A549 (cell line): ENCODE results near the gene TDRD1. TPM values are rescaled to one million over a fixed set of nuclear protein-coding genes. Genes with fewer than 3 reads are reported as not detected.

Experiments
- ATAC-seq, 2 experiments: fragments of 200-7000 bp in 1 of 2; fragments of >200 bp in 1 of 2; cut with Nextera tagmentation in 1 of 2; cut with Tn5 transposase in 1 of 2; 3 replicates each; pipeline versions ENCODE4 v1.8.0 to v1.9.1; 2018 to 2020; ENCODE audit warnings: mild to moderate bottlenecking in 1 of 2, moderate library complexity in 1 of 2
- CTCF ChIA-PET: fragments of 300-600 bp; sonication (Branson Sonifier 250); formaldehyde crosslinking; extraction: SDS; loops from one replicate; lab custom pipeline; 2021; ENCODE audit warnings: antibody characterized with exemption, inconsistent platforms; lab: Yijun Ruan, JAX
- POLR2A ChIA-PET: fragments of 350-600 bp; formaldehyde crosslinking; extraction: SDS; loops from one replicate; lab custom pipeline; 2021; ENCODE audit warnings: antibody characterized with exemption, inconsistent platforms; lab: Yijun Ruan, JAX
- DNase-seq, 2 experiments: peaks; one replicate each; pipeline versions ENCODE4 v3.0.0 to v3.0.0-alpha.2; 2011 to 2016; ENCODE audit warnings: low read depth in 1 of 2, low spot score in 1 of 2
- FAIRE-seq: peaks from 2 replicates; lab custom pipeline; 2011; peaks lifted over from hg19 to GRCh38; lab: Jason Lieb, UNC
- H3K27ac ChIP-seq, 2 experiments: fragments of >200 bp; sonication (Bioruptor Twin); formaldehyde crosslinking; 3 replicates each; pipeline ENCODE4 v1.5.1; 2016 to 2017
- H3K4me1 ChIP-seq: fragments of >200 bp; sonication (Bioruptor Twin); formaldehyde crosslinking; 3 replicates; pipeline ENCODE4 v1.6.1; 2016
- H3K4me2 ChIP-seq: fragments of >200 bp; sonication (Bioruptor Twin); formaldehyde crosslinking; 3 replicates; pipeline ENCODE4 v1.6.1; 2016
- H3K4me3 ChIP-seq: fragments of >200 bp; sonication (Bioruptor Twin); formaldehyde crosslinking; 3 replicates; pipeline ENCODE4 v1.5.1; 2016
- H3K9me3 ChIP-seq: fragments of >200 bp; sonication (Bioruptor Twin); formaldehyde crosslinking; 3 replicates; pipeline ENCODE4 v1.6.1; 2016
- CEBPB ChIP-seq, 2 experiments: fragments of >200 bp in 1 of 2; sonication (Bioruptor Twin) in 1 of 2; formaldehyde crosslinking in 1 of 2; IDR thresholded peaks; 2 replicates each; pipeline ENCODE4 v1.6.1; 2012 to 2016
- CTCF ChIP-seq: fragments of >200 bp; sonication (Bioruptor Twin); formaldehyde crosslinking; IDR thresholded peaks from 3 replicates; pipeline ENCODE4 v1.5.1; 2016
- E2F6 ChIP-seq: IDR thresholded peaks from 2 replicates; pipeline ENCODE4 v1.6.1; 2012; ENCODE audit warnings: low read depth, borderline replicate concordance
- EHF ChIP-seq: fragments of 250-450 bp; sonication (Bioruptor Pico); IDR thresholded peaks from 2 replicates; pipeline ENCODE4 v1.5.0; 2020; ENCODE audit warnings: mild to moderate bottlenecking
- ELK1 ChIP-seq: fragments of 150-350 bp; IDR thresholded peaks from 2 replicates; pipeline ENCODE4 v1.6.1; 2014; ENCODE audit warnings: low read depth, mild to moderate bottlenecking, low read length
- ESRRA ChIP-seq: fragments of 150-350 bp; IDR thresholded peaks from 2 replicates; pipeline ENCODE4 v1.6.1; 2014; ENCODE audit warnings: mild to moderate bottlenecking, low read length, borderline replicate concordance
- GATA3 ChIP-seq: IDR thresholded peaks from 2 replicates; pipeline ENCODE4 v1.6.1; 2012; ENCODE audit warnings: borderline replicate concordance
- HDAC2 ChIP-seq: fragments of 200-600 bp; sonication (generic); IDR thresholded peaks from 2 replicates; pipeline ENCODE4 v1.6.1; 2016
- HOXA7 ChIP-seq: fragments of 250-450 bp; sonication (Bioruptor Pico); IDR thresholded peaks from 2 replicates; pipeline ENCODE4 v1.5.0; 2020; ENCODE audit warnings: mild to moderate bottlenecking, moderate library complexity
- HOXB5 ChIP-seq: fragments of 250-450 bp; sonication (Bioruptor Pico); IDR thresholded peaks from 2 replicates; pipeline ENCODE4 v1.5.0; 2020; ENCODE audit warnings: mild to moderate bottlenecking, moderate library complexity
- KDM1A ChIP-seq: fragments of 200-600 bp; sonication (generic); IDR thresholded peaks from 2 replicates; pipeline ENCODE4 v1.6.1; 2016; ENCODE audit warnings: low read depth, mild to moderate bottlenecking
- KDM5A ChIP-seq: fragments of 200-600 bp; sonication (generic); IDR thresholded peaks from 2 replicates; pipeline ENCODE4 v1.6.1; 2016; ENCODE audit warnings: antibody characterized with exemption, mild to moderate bottlenecking
- NFE2L2 ChIP-seq: fragments of 150-350 bp; conservative IDR thresholded peaks from 2 replicates; pipeline ENCODE4 v1.6.1; 2014; ENCODE audit warnings: low read length
- PBX3 ChIP-seq: IDR thresholded peaks from 2 replicates; pipeline ENCODE4 v1.6.1; 2012
- RCOR1 ChIP-seq: fragments of 150-350 bp; IDR thresholded peaks from 2 replicates; pipeline ENCODE4 v1.6.1; 2014; ENCODE audit warnings: antibody characterized with exemption, low read length, low read depth
- SMC3 ChIP-seq: fragments of >200 bp; sonication (Bioruptor Twin); formaldehyde crosslinking; IDR thresholded peaks from 3 replicates; pipeline ENCODE4 v1.6.1; 2018; ENCODE audit warnings: inconsistent platforms
- SREBF2 ChIP-seq: fragments of 450-650 bp; IDR thresholded peaks from 2 replicates; pipeline ENCODE4 v1.6.1; 2014; ENCODE audit warnings: mild to moderate bottlenecking, moderate library complexity
- TP53 ChIP-seq: fragments of 250-450 bp; sonication (Bioruptor Pico); IDR thresholded peaks from 2 replicates; pipeline ENCODE4 v1.5.0; 2021; ENCODE audit warnings: mild to moderate bottlenecking, moderate library complexity
- WGBS: methylation state at CpG from one replicate; pipeline ENCODE4 v1.1.6; 2017; ENCODE audit errors: missing lambda C conversion rate; 5-methylcytosine and 5-hydroxymethylcytosine counted together
- polyA plus RNA-seq, 4 experiments: library from polyadenylated mRNA; depleted of rRNA in 3 of 4; stranded (reverse); fragments of >200 nt; fragmentation: RNase III in 1 of 4; extraction: RNeasy Plus Mini Kit Qiagen cat#74134 plus additional on column Dnase treatment in 1 of 4; gene quantifications; 2 replicates in 3 of 4; 3 replicates in 1 of 4; pipeline ENCODE4 v1.2.3, GENCODE V29; 2011 to 2017
- TF ChIP-seq, protein P1 (sequence below): IDR thresholded peaks from 2 replicates; pipeline ENCODE4 v1.6.1; 2012
- TF ChIP-seq, protein P2 (sequence below): fragments of >200 bp; sonication (Bioruptor Twin); formaldehyde crosslinking; IDR thresholded peaks from 2 replicates; pipeline ENCODE4 v1.6.1; 2016

TDRD1 gene
- polyA plus RNA-seq, 2 of the 4 experiments (the other 2 are of a cell fraction) = not detected

GRCh38 chr10:114256008-114256765 is 77.0 kb downstream of the TDRD1 start:
- TF ChIP-seq HDAC2 (no peak), KDM5A (no peak), CTCF (no peak), CEBPB (IDR thresholded peaks at IDR 0.05) (no peak), GATA3 (no peak)
- FAIRE-seq = no peak
- Histone ChIP-seq H3K4me3 (no peak overlapping the region), H3K4me2 (no peak overlapping the region), H3K9me3 (no peaks in the 10 kb centered on the region), H3K27ac (no peak overlapping the region), H3K4me1 (no peaks in the 10 kb centered on the region)
- POLR2A ChIA-PET = no interaction called here
- CTCF ChIA-PET = no interaction called here
- DNase-seq = no peak
- WGBS = 66% methylated on average over 12 of the region's 12 CpGs
- ATAC-seq = no peak

GRCh38 chr10:114256822-114257221 is 77.7 kb downstream of the TDRD1 start:
- H3K4me3 ChIP-seq = no peak overlapping the region
- ChIA-PET CTCF (interaction anchor here (0.7 kb wide), 1 partner anchor 27 kb away, joined by 3 read pairs; no protein-coding TSS in a partner anchor), POLR2A (no interaction called here)
- 52% methylated on average over 3 of the region's 3 CpGs for WGBS
- no peaks in the 10 kb centered on the region for H3K4me1 ChIP-seq
- no peak for DNase-seq
- no peak for ATAC-seq
- no peak overlapping the region for H3K4me2 ChIP-seq
- no peak overlapping the region for H3K27ac ChIP-seq
- FAIRE-seq = no peak
- no peaks in the 10 kb centered on the region for H3K9me3 ChIP-seq
- no peak for TF ChIP-seq HDAC2
- TF ChIP-seq, all 56 proteins: peak for 0

DNA sequence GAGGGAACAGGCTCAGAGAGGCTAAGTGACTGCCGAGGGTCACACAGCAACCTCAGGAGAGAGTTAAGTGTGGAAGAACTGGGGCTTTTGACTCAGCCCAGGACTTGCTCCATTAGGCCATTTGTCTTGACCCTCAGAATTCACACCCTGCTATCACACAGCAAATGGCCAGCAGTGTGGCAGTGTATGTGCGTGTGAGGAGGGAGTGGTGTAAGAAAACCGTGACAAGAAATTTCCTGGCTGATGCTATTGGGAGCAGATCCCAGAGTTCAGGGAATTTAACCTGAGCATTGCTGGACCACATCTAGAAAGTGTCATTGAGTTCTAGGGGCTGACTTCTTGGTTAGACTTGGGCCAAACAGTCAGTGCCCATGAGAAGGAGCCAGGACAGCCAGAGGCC is 78.3 kb downstream of the TDRD1 start:
- no peak for ATAC-seq
- H3K9me3 ChIP-seq = no peaks in the 10 kb centered on the region
- H3K4me3 ChIP-seq = no peak overlapping the region
- DNase-seq = no peak
- H3K27ac ChIP-seq = no peak overlapping the region
- WGBS = 71% methylated on average over 3 of the region's 3 CpGs
- H3K4me2 ChIP-seq = no peak overlapping the region
- FAIRE-seq = no peak
- POLR2A ChIA-PET = no interaction called here
- CTCF ChIA-PET = interaction anchor here (0.7 kb wide), 1 partner anchor 27 kb away, joined by 3 read pairs; no protein-coding TSS in a partner anchor
- TF ChIP-seq ELK1 (no peak), NFE2L2 (no peak)
- no peaks in the 10 kb centered on the region for H3K4me1 ChIP-seq

- no peaks in the 10 kb centered on the region for H3K4me1 ChIP-seq
- ChIA-PET POLR2A (no interaction called here), CTCF (interaction anchor here (0.5 to 0.8 kb wide), 2 partner anchors 9 to 21 kb away, joined by 3 read pairs; no protein-coding TSS in a partner anchor)
- no peak overlapping the region for H3K27ac ChIP-seq
- DNase-seq (no peak), FAIRE-seq (no peak), ATAC-seq (no peak)
- WGBS = 84% methylated on average over 5 of the region's 5 CpGs
- no peak for TF ChIP-seq HOXA7 (CRISPR knock-in tag)
- no peak for TF ChIP-seq RCOR1
- no peak for TF ChIP-seq SMC3
- no peak for TF ChIP-seq HOXB5 (CRISPR knock-in tag)
- no peak for TF ChIP-seq TP53 (CRISPR knock-in tag)
- TF ChIP-seq, protein P1, sequence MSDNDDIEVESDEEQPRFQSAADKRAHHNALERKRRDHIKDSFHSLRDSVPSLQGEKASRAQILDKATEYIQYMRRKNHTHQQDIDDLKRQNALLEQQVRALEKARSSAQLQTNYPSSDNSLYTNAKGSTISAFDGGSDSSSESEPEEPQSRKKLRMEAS = no peak
- TF ChIP-seq EHF = no peak
- TF ChIP-seq ESRRA = no peak
- no peak for TF ChIP-seq PBX3
- TF ChIP-seq KDM5A = no peak
- TF ChIP-seq KDM1A = no peak
- TF ChIP-seq, protein P2, sequence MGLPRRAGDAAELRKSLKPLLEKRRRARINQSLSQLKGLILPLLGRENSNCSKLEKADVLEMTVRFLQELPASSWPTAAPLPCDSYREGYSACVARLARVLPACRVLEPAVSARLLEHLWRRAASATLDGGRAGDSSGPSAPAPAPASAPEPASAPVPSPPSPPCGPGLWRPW = no peak
- no peak for TF ChIP-seq E2F6
- TF ChIP-seq SREBF2 = no peak
- H3K9me3 ChIP-seq = no peaks in the 10 kb centered on the region
- H3K4me2 ChIP-seq = no peak overlapping the region
- no peak overlapping the region for H3K4me3 ChIP-seq
Measured at GRCh38 chr10:114258274-114258840, 79.2 kb downstream of the TDRD1 start.
